Naive thymus-derived CD4-positive, alpha-beta T cell (primary cell): ENCODE results near the gene ABHD16A. TPM values are rescaled to one million over a fixed set of nuclear protein-coding genes. Genes with fewer than 3 reads are reported as not detected.

ENCODE experiments used
- ATAC-seq: fragments of 150-1000 bp; cut with Tn5 transposase; 2 replicates; pipeline ENCODE4 v1.10.0; 2021; ENCODE audit warnings: mild to moderate bottlenecking, moderate library complexity
- CTCF ChIA-PET: fragments of 350-600 bp; sonication (Branson Sonifier 250); formaldehyde crosslinking; loops from one replicate; lab custom pipeline; 2021; ENCODE audit warnings: antibody characterized with exemption; lab: Charles Lee
- POLR2A ChIA-PET: fragments of 350-600 bp; sonication (Branson Sonifier 250); formaldehyde crosslinking; loops from one replicate; lab custom pipeline; 2021; ENCODE audit warnings: antibody characterized with exemption, inconsistent platforms; lab: Charles Lee
- DNase-seq, 9 donors: peaks; one replicate each; pipeline versions ENCODE4 v3.0.0 to v3.0.0-alpha.2; 2020 to 2022; ENCODE audit warnings: mixed read lengths in 1 of 9
- H3K27ac ChIP-seq: one replicate; pipeline ENCODE4 v1.7.0; 2013; ENCODE audit warnings: mild to moderate bottlenecking, low read depth, low read length, moderate library complexity
- H3K27me3 ChIP-seq, 2 donors: one replicate each; pipeline ENCODE4 v1.7.0; 2013; ENCODE audit warnings: low read length in 2 of 2, mild to moderate bottlenecking in 2 of 2, moderate library complexity in 2 of 2; ENCODE audit not compliant: control insufficient read depth in 2 of 2, insufficient read depth in 2 of 2
- H3K36me3 ChIP-seq, 3 experiments: 1 replicate in 2 of 3; 2 replicates in 1 of 3; pipeline ENCODE4 v1.7.0; 2013; ENCODE audit warnings: low read length in 3 of 3, mild to moderate bottlenecking in 3 of 3, moderate library complexity in 1 of 3; ENCODE audit not compliant: insufficient read depth in 3 of 3, control insufficient read depth in 2 of 3
- H3K4me1 ChIP-seq, 2 donors: one replicate each; pipeline ENCODE4 v1.7.0; 2013; ENCODE audit warnings: low read length in 2 of 2, mild to moderate bottlenecking in 2 of 2, moderate library complexity in 1 of 2; ENCODE audit not compliant: control insufficient read depth in 2 of 2, insufficient read depth in 2 of 2
- H3K4me3 ChIP-seq: 2 replicates; pipeline ENCODE4 v1.7.0; 2013; ENCODE audit warnings: mild to moderate bottlenecking, low read length
- H3K9me3 ChIP-seq, 3 experiments: 1 replicate in 2 of 3; 2 replicates in 1 of 3; pipeline ENCODE4 v1.7.0; 2013; ENCODE audit warnings: low read length in 3 of 3; ENCODE audit not compliant: control insufficient read depth in 2 of 3
- H3K27ac Mint-ChIP-seq, 9 donors: one replicate each; pipeline ENCODE4 v1.8.0; 2020 to 2022; ENCODE audit warnings: mixed read lengths in 9 of 9, mild to moderate bottlenecking in 8 of 9, moderate library complexity in 5 of 9, inconsistent platforms in 2 of 9
- H3K27me3 Mint-ChIP-seq, 5 donors: one replicate each; pipeline ENCODE4 v1.8.0; 2021 to 2022; ENCODE audit warnings: mixed read lengths in 5 of 5, mild to moderate bottlenecking in 1 of 5
- H3K36me3 Mint-ChIP-seq, 5 donors: one replicate each; pipeline ENCODE4 v1.8.0; 2020 to 2022; ENCODE audit warnings: mixed read lengths in 5 of 5, mild to moderate bottlenecking in 3 of 5, inconsistent platforms in 1 of 5
- H3K4me1 Mint-ChIP-seq, 7 donors: one replicate each; pipeline ENCODE4 v1.8.0; 2020 to 2022; ENCODE audit warnings: mixed read lengths in 7 of 7, mild to moderate bottlenecking in 3 of 7, inconsistent platforms in 1 of 7
- H3K4me3 Mint-ChIP-seq, 10 donors: one replicate each; pipeline ENCODE4 v1.8.0; 2020 to 2022; ENCODE audit warnings: mild to moderate bottlenecking in 10 of 10, mixed read lengths in 10 of 10, moderate library complexity in 6 of 10, inconsistent platforms in 2 of 10
- H3K9me3 Mint-ChIP-seq, 11 donors: one replicate each; pipeline ENCODE4 v1.8.0; 2020 to 2022; ENCODE audit warnings: mixed read lengths in 11 of 11, mild to moderate bottlenecking in 4 of 11, inconsistent platforms in 1 of 11, moderate library complexity in 1 of 11
- intact Hi-C, 2 donors: fragments of 100-400 bp; cut with micrococcal nuclease; formaldehyde crosslinking; loops; one replicate each; pipeline ENCODE4 v1.15.1; 2023
- polyA plus RNA-seq, 2 donors: library from polyadenylated mRNA; unstranded; fragments of 300-500 nt; fragmentation: Illumina TruSeq; gene quantifications; one replicate each; pipeline ENCODE4 v1.2.3, GENCODE V29; 2021
- total RNA-seq, 6 experiments: library from RNA in 5 of 6; stranded (reverse) in 5 of 6; gene quantifications; 1 replicate in 5 of 6; 2 replicates in 1 of 6; pipeline ENCODE4 v1.2.3 and lab custom pipeline; 2021 to 2026

The ABHD16A gene
- total and polyA plus RNA-seq, 7 experiments from 2014 or later = 31.1 to 71.7 (median 62.9) TPM

GRCh38 chr6:31655349-31656237, 47.5 kb downstream of the ABHD16A start, which contains the start of gene APOM:
APOM (plus strand) TSS chr6:31655894; CDS start chr6:31655967, 73 bp downstream.
- no peaks in the 10 kb centered on the region for H3K27me3 Mint-ChIP-seq
- Histone ChIP-seq H3K4me1 (peaks cover 39 to 47% of the 10 kb centered on the region in 2 donors), H3K27ac (no peak within 1 kb of the TSS), H3K27me3 (no peaks in the 10 kb centered on the region), H3K36me3 (peaks cover 0 to 40% (median 6%) of the 10 kb centered on the region in 3 experiments), H3K9me3 (no peaks in the 10 kb centered on the region), H3K4me3 (no peak within 1 kb of the TSS)
- ATAC-seq (no peak), DNase-seq (no peak)
- CTCF ChIA-PET = interaction anchor here (0.7 to 3.3 kb wide), 2 partner anchors 8 to 1020 kb away, joined by 3 to 19 read pairs; partner anchors contain the start of gene GPANK1
- peaks cover 5 to 34% (median 9%) of the 10 kb centered on the region in 5 donors for H3K36me3 Mint-ChIP-seq
- POLR2A ChIA-PET = interaction anchor here (0.5 to 8.3 kb wide), 5 partner anchors 8 to 80 kb away, joined by 3 to 193 read pairs (median 3); partner anchors contain the start of genes C6orf47, CSNK2B, GPANK1 and LTB
- intact Hi-C loops = no loop called here
- peak within 1 kb of the TSS in 5 of 10 donors; percentile 16 to 65 (median 28) for H3K4me3 Mint-ChIP-seq
- H3K27ac Mint-ChIP-seq = peak within 1 kb of the TSS in 8 of 9 donors; percentile 4 to 91 (median 57)
- H3K9me3 Mint-ChIP-seq = peaks cover 0 to 11% (median 0%) of the 10 kb centered on the region in 11 donors
- peaks cover 48 to 77% (median 74%) of the 10 kb centered on the region in 7 donors for H3K4me1 Mint-ChIP-seq

GRCh38 chr6:31654574-31655348, 48.4 kb downstream of the ABHD16A start:
- Histone ChIP-seq H3K27ac (no peak overlapping the region), H3K36me3 (peaks cover 0 to 41% (median 6%) of the 10 kb centered on the region in 3 experiments), H3K4me1 (peaks cover 38 to 46% of the 10 kb centered on the region in 2 donors), H3K9me3 (no peaks in the 10 kb centered on the region), H3K4me3 (no peak overlapping the region), H3K27me3 (no peaks in the 10 kb centered on the region)
- H3K4me1 Mint-ChIP-seq = peaks cover 50 to 79% (median 73%) of the 10 kb centered on the region in 7 donors
- CTCF ChIA-PET = interaction anchor here (0.6 to 3.3 kb wide), 2 partner anchors 9 to 153 kb away, joined by 3 to 19 read pairs; partner anchors contain the start of gene GPANK1
- no peaks in the 10 kb centered on the region for H3K27me3 Mint-ChIP-seq
- H3K4me3 Mint-ChIP-seq = peak overlapping the region in 2 of 10 donors; percentile 6 to 19
- peaks cover 0 to 11% (median 0%) of the 10 kb centered on the region in 11 donors for H3K9me3 Mint-ChIP-seq
- POLR2A ChIA-PET = interaction anchor here (0.6 to 8.3 kb wide), 7 partner anchors 9 to 152 kb away, joined by 3 to 193 read pairs (median 4); partner anchors contain the start of genes C6orf47, CSNK2B, GPANK1 and LSM2
- no peak for DNase-seq
- peak overlapping the region in 4 of 9 donors; percentile 4 to 65 (median 34) for H3K27ac Mint-ChIP-seq
- H3K36me3 Mint-ChIP-seq = peaks cover 5 to 37% (median 12%) of the 10 kb centered on the region in 5 donors
- intact Hi-C loops = loop anchor here in 1 of 2 donors (5.0 kb wide), 1 partner anchor 523 kb away; the partner anchor contains the start of genes AGPAT1 and RNF5
- ATAC-seq = no peak

- ChIA-PET CTCF (interaction anchor here (0.6 to 3.3 kb wide), 8 partner anchors 8 to 102 kb away, joined by 3 to 19 read pairs (median 4); partner anchors contain the start of genes DDAH2 and GPANK1), POLR2A (interaction anchor here (0.6 to 8.3 kb wide), 52 partner anchors 9 to 1646 kb away, joined by 3 to 193 read pairs (median 4); partner anchors contain the start of genes ABHD16A, AIF1, C6orf47 and CSNK2B)
- peak; percentile 77 for ATAC-seq
- H3K36me3 ChIP-seq = peaks cover 16 to 50% (median 16%) of the 10 kb centered on the region in 3 experiments
- peak in 2 of 9 donors; percentile 81 to 89 for DNase-seq
- Mint-ChIP-seq H3K9me3 (peaks cover 0 to 11% (median 0%) of the 10 kb centered on the region in 11 donors), H3K27me3 (no peaks in the 10 kb centered on the region), H3K4me3 (peak overlapping the region; percentile 96 to 100 (median 99)), H3K27ac (peak overlapping the region; percentile 99 to 100 (median 100)), H3K4me1 (peaks cover 39 to 71% (median 63%) of the 10 kb centered on the region in 7 donors), H3K36me3 (peaks cover 6 to 34% (median 18%) of the 10 kb centered on the region in 5 donors)
- peak overlapping the region; percentile 66 for H3K4me3 ChIP-seq
- intact Hi-C loops = loop anchor here (1.0 to 5.0 kb wide), 18 partner anchors 7 to 1586 kb away; partner anchors contain the start of genes ABHD16A (in 2 of the 2), C6orf47 (in 2 of the 2), NFKBIL1 (in 2 of the 2) and PRRC2A (in 2 of the 2)
- H3K9me3 ChIP-seq = no peaks in the 10 kb centered on the region
- H3K27ac ChIP-seq = peak overlapping the region; percentile 95
- H3K27me3 ChIP-seq = no peaks in the 10 kb centered on the region
- H3K4me1 ChIP-seq = peaks cover 23 to 30% of the 10 kb centered on the region in 2 donors
Observed at GRCh38 chr6:31652925-31653724, 50.0 kb downstream of the ABHD16A start.

- H3K27ac Mint-ChIP-seq = peak overlapping the region; percentile 99 to 100 (median 100)
- peaks cover 32 to 58% (median 55%) of the 10 kb centered on the region in 7 donors for H3K4me1 Mint-ChIP-seq
- intact Hi-C loops = loop anchor here (1.0 to 5.0 kb wide), 18 partner anchors 9 to 1585 kb away; partner anchors contain the start of genes ABHD16A (in 2 of the 2), C6orf47 (in 2 of the 2), NFKBIL1 (in 2 of the 2) and PRRC2A (in 2 of the 2)
- H3K36me3 Mint-ChIP-seq = peaks cover 10 to 29% (median 19%) of the 10 kb centered on the region in 5 donors
- peak overlapping the region; percentile 96 to 100 (median 99) for H3K4me3 Mint-ChIP-seq
- peaks cover 23 to 51% (median 29%) of the 10 kb centered on the region in 3 experiments for H3K36me3 ChIP-seq
- no peaks in the 10 kb centered on the region for H3K27me3 Mint-ChIP-seq
- H3K9me3 ChIP-seq = no peaks in the 10 kb centered on the region
- DNase-seq = no peak
- peak overlapping the region; percentile 95 for H3K27ac ChIP-seq
- ChIA-PET POLR2A (interaction anchor here (0.5 to 8.3 kb wide), 43 partner anchors 9 to 1435 kb away, joined by 3 to 193 read pairs (median 4); partner anchors contain the start of genes ABHD16A, AIF1, C6orf47 and CSNK2B), CTCF (interaction anchor here (1.0 to 3.0 kb wide), 5 partner anchors 12 to 187 kb away, joined by 3 to 11 read pairs (median 5); no protein-coding TSS in a partner anchor)
- H3K4me1 ChIP-seq = peaks cover 14 to 19% of the 10 kb centered on the region in 2 donors
- no peaks in the 10 kb centered on the region for H3K27me3 ChIP-seq
- peak; percentile 36 for ATAC-seq
- peaks cover 0 to 11% (median 0%) of the 10 kb centered on the region in 11 donors for H3K9me3 Mint-ChIP-seq
- H3K4me3 ChIP-seq = peak overlapping the region; percentile 66
Observed at GRCh38 chr6:31651602-31652191, 51.4 kb downstream of the ABHD16A start.

- H3K9me3 ChIP-seq = no peaks in the 10 kb centered on the region
- intact Hi-C loops = no loop called here
- peak overlapping the region in 4 of 9 donors; percentile 47 to 83 (median 50) for H3K27ac Mint-ChIP-seq
- ATAC-seq (no peak), DNase-seq (no peak)
- peaks cover 41 to 94% (median 56%) of the 10 kb centered on the region in 3 experiments for H3K36me3 ChIP-seq
- peaks cover 9 to 48% (median 17%) of the 10 kb centered on the region in 5 donors for H3K36me3 Mint-ChIP-seq
- peaks cover 9 to 17% (median 16%) of the 10 kb centered on the region in 7 donors for H3K4me1 Mint-ChIP-seq
- H3K27me3 Mint-ChIP-seq = no peaks in the 10 kb centered on the region
- H3K4me3 ChIP-seq = no peak overlapping the region
- H3K4me3 Mint-ChIP-seq = no peak overlapping the region
- H3K9me3 Mint-ChIP-seq = no peaks in the 10 kb centered on the region
- POLR2A ChIA-PET = no interaction called here
- no peak overlapping the region for H3K27ac ChIP-seq
- no peaks in the 10 kb centered on the region for H3K27me3 ChIP-seq
- no peaks in the 10 kb centered on the region for H3K4me1 ChIP-seq
- CTCF ChIA-PET = interaction anchor here (0.6 kb wide), 1 partner anchor 213 kb away, joined by 3 read pairs; no protein-coding TSS in a partner anchor
Observed at GRCh38 chr6:31645325-31645724, 57.8 kb downstream of the ABHD16A start.
